GM18519 (cell line): ENCODE results near the gene CERK.
"Not testable (repeated sequence)": the region's sequence is repeated elsewhere in the genome, so short reads cannot be mapped to it uniquely, and the experiment has no call there.

Experiments used
- ATAC-seq: cut with Tn5 transposase; IDR thresholded peaks from one replicate; pipeline ENCODE4 v1.9.1; 2021; ENCODE audit warnings: mild to moderate bottlenecking, moderate library complexity; ENCODE audit not compliant: unreplicated experiment, low FRiP score

Gene CERK

DNA sequence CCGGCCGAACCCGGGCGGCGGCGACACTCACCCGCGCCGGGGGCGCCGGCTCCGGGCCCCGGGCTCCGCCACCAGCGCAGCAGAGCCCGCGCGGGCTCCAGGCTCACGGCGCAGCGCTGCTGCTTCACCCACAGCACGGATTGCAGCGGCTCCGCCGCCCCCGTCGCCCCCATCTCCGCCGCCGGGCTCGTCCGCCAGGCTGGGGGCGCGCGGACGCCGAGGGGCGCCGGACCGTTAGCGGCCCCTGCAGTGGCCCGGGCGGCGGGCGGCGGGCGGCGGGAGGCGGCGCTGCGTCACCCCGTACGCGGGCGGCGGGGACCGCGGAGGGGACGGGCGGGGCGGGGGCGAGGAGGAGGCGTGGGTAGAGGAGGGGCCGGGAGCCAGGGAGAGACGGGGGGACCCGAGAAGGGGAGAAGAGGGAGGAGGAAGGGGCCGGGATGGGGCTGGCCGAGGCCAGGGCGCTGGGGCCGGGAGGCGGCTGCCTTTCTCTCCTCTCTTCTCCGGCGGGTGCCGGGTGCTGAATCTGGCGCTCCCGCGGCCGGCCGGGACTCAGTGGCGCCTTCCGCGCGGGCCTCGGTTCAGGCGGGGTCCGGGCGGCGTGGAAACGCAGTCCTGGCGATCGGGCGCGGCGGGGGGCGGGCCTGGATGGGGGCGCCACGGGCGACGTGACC is at the start of gene CERK:
Gene CERK, minus strand, starts transcription at position 277 of the 671 bp plus-strand sequence. Its CDS starts 104 bp downstream, at position 173.
- ATAC-seq: no peak

GRCh38 chr22:46783721-46784120 is 45.7 kb upstream of the CERK start:
- ATAC-seq: no peak

DNA sequence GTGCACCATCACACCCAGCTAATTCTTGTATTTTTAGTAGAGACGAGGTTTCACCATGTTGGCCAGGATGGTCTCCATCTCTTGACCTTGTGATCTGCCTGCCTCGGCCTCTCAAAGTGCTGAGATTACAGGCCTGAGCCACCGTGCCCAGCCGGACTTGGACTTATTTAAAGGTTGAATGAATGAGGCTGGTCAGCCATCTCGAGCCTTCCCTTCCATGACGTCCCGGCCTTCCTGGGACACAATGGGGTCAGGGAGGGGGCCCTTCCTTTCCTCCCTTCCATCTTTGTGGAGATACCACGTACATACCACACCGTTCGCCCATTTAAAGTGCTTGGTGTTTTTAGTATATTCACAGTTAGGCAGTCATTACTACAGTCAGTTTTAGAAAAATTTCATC is 44.1 kb upstream of the CERK start:
- not testable (repeated sequence) for ATAC-seq

- ATAC-seq: no peak
Observed at GRCh38 chr22:46781291-46781690, 43.2 kb upstream of the CERK start.

GRCh38 chr22:46780453-46780852 is 42.4 kb upstream of the CERK start:
- ATAC-seq: no peak

DNA sequence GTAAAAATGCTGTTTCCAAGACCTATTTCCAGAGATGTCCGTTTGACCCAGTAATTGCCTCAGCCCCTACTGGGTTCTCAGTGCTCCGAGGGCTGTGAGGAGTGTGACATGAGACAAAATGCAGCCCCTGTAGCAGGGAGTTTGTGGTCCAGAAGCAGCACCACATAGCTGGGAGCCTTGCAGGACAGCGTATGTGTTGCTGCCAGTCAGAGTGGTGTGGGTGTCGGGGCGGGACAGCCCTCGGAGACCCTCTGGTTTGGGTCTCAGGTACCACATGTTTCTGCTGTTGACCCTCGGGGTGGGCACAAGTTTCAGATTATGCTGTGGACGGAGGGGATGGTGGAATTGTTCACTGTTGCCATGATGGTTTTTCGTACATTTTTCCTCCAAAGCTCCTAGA is 41.6 kb upstream of the CERK start:
- no peak for ATAC-seq

- ATAC-seq: no peak
Observed at GRCh38 chr22:46779023-46779422, 41.0 kb upstream of the CERK start.

- no peak for ATAC-seq
Observed at GRCh38 chr22:46777609-46777970, 39.5 kb upstream of the CERK start.

DNA sequence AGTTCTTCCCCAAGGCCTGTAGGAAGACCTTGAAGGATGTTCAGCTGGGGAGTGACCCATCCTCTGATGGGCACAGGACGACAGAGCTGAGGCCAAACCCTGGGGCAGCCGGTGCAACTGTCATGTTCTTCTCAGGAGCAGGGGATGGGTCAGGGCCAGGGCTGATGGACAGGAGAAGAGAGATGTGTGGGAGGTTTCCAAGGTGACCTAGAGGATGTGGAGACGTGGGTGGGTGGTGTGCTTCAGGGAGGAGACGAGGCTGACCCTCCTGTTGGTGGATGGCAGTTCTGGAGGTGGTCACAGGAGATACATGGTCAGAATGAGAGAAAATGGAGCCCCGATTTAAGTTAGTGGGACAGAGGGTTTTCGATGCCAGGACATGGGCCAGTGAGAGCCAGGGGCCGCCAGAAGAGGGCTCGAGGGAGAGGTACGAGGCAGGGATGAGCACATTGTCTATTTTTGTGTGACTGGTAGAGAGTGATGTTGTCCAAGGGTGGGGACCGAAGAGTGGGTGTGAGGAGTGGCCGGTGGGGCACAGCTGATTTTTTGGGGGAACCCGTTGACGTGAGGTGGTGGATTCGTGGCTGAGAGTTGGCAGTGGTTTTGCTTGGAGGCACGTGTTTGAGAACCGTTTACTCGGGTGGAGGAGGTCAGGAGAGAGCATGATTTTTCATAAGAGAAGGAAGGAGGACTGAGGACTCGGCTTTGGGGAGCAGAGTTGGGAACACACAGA is 39.0 kb upstream of the CERK start:
- ATAC-seq: no peak

DNA sequence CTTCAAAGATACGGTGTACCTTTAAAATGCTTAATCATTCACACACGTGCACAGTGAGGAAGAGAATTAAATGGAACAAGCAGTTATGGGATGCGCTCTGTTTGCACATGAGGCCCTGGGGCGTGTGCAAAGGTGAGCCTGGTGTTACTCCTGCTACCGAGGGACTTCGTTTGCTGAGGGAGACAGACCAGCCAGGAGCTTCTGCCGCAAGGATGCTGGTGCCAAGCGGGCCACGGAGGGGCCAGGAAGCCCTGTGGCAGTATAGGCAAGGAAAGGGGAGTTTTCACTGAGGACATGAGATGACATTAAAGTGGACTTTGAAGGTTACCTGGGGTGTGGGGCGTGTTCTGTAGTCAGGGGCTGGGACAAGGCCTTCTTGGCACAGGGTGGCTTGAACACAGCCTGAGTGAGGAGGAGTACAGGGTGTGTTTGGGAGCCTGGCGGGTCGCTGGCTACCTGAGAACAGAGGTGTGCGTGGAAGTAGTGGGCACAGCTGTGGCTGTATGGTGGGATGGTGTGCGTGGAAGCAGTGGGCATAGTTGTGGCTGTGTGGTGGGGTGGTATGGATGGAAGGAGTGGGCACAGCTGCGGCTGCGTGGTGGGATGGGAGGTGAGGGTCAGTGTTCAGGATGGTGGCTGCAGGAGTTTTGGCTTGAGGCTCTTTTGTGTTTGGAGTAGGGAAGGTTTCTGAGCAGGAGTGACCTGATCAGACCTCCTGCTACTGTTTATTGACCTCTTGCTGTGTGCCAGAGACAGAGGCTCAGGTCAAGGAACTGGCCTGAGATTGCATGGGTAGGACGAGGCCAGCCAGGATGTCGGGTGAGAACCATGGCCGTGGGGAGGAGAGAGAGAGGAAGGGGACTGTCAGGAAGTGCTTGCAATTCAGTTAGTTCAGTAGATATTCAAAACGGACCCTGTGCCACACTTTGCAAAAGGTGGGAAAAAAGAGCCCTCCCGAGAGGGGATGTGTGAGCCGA is 38.1 kb upstream of the CERK start:
- no peak for ATAC-seq

- ATAC-seq: no peak
Observed at GRCh38 chr22:46774980-46775849, 37.2 kb upstream of the CERK start.

DNA sequence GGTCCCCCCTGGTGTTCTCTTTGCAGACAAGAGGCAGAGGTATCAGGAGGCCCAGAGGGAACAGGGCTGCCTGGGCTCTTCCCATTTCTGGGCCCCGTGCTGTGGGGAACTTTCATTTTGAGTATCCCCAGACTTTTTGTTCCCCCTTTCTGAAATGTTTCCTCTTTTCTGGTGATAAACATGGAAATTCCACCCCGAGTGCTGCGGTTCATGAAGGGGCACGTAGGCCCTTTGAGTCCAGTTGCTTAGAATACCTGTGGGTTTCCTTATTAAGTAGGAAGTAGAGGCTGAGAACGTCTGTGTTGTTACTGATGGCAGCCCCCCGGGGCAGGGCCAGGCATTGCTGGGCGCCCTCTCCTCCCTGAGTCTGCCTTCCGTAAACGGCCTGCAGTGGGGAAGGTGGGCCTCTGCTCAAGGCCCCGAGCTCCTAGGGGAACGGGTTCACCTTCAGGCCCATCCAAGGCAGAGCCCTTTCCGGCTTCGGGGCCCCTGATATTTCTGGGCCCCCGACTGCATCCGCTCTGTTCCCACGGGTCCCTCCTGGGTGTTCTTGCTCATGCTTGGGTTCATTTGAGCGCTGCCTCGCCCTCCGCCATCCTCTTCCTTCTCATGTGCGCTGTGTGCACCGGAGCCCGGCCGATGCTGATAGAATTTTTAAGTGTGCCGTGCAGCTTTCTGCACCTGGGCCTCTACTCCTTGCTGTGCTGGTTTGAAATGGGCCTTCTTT is 36.4 kb upstream of the CERK start:
- no peak for ATAC-seq

- ATAC-seq: no peak
Observed at GRCh38 chr22:46773076-46773475, 35.0 kb upstream of the CERK start.

DNA sequence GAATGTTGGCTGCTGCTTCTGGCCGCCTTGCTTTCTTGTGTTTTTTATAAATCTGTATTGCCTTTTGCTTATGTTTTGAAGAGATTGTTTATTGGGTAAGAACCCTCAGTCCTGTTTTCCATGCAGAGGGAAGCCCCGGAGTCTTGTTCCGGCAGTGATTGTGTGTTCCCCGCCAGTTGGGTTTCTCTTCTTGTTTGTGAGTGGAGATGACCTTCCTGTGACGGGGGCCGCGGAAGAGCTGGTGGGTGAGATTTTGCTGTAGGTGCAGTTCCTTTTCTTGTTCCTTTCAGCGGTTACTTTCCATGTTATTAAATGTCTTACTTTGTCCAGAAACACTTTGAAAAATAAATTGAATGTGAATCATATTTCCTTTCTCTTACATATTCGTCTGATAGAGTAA is 32.7 kb upstream of the CERK start:
- ATAC-seq: no peak

DNA sequence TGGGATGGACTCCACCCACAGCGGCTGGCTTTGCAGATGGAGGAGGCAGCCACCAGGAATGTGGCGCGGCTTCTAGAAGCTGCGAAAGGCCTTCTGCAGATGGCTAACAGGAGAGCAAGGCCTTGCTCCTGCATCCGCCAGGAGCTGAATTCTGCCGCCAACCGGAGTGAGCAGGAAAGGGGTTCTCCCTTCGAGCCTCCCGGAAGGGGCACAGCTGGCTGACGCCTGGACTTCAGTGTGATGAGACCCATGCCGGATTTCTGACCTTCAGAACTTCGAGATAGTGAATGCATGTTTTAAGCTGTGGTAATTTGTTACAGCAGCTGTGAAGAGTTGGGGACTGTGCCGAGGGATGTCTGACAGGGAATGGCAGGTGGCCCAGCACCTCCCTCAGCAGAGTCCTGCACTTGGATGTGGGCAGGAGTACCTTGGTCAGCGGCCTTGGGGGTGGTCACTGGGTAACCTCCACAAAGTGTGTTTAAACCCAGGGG is 32.1 kb upstream of the CERK start:
- ATAC-seq: no peak

GRCh38 chr22:46769706-46770105 is 31.7 kb upstream of the CERK start:
- no peak for ATAC-seq

DNA sequence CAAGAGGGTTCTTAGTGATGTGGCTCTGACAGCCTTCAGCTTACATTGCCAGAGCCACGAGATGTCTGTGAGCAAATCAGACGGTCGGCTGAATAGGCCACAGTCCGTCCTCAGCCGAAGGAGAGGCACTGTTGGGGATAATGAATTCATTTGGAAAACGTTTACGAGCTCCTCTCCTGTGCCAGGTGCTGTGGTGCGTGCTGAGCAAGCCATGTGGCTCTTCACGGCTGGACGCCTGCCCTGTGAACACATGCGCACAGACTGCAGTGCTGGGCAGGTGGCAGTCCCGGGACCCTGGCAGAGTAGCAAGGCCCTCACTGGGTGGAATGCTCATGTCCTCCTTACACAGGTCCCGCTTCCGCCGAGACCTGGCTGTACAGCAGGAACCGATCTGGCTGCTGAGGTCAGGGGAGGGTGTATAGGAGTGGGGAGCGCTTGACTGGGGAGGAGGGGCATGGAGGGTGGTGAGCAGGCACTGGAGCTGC is 31.2 kb upstream of the CERK start:
- ATAC-seq: no peak

DNA sequence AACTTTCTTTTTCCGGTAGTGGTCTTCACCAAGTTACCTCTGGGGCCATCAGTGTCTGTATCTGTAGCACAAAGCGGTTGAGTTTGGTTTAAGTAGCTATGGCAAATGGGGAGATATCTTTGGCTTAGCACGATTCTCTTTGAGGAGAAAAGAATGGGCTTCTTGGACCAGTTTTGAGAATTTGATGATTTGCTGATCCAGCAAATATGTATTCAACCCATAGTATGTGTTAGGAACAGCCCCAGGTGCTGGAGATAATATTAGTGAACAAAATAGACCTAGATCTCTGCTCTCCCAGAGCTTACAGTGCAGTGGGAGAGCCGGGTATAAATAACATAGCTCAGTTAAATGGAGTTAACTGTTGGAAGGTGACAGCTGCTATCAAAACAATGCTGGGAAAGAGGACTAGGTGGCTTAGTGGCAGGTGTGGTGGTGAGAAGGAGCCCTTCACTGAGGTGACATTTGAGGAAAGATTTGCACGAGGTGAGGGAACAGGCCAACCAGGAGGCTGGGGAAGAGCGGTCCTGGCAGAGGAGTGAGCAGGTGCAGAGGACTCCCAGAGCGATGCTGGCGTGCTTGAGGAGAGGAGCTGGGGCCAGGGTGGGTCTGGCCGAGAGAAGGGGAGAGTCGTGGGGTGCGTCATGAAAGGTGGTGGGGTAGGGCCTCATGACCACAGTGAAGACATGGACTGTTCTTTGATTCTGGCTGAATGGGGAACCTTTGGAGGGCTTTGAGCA is 29.4 kb upstream of the CERK start:
- ATAC-seq: no peak

DNA sequence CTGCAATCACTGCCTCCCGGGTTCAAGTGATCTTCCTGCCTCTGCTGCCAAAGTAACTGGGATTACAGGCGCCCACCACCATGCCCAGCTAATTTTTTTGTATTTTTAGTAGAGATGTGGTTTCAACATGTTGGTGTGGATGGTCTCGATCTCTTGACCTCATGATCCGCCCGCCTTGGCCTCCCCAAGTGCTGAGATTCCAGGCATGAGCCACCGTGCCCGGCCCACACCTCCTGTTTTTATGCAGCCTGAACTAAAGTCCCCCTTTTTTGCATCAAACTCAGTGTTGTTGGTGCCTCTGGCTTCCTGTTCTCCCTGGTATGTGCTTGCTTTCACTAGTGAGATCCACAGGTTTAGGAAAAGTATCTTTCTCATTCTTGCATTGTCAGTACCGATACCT is 28.6 kb upstream of the CERK start:
- ATAC-seq: no peak
